ENCODE measurements around the gene INPP5F.

GRCh38 chr10:119772334-119772733 lies 46.5 kb downstream of the INPP5F start:
- TF ChIP-seq TOX (CRISPR knock-in tag; IDR thresholded peaks at IDR 0.05; ENCODE audit: borderline replicate concordance) (no peak), CREB5 (CRISPR knock-in tag; IDR thresholded peaks at IDR 0.05; ENCODE audit: low read depth) (no peak), ZNF565 (CRISPR knock-in tag; conservative IDR thresholded peaks at IDR 0.05; ENCODE audit: low read depth) (no peak), ISL1 (CRISPR knock-in tag; IDR thresholded peaks at IDR 0.05) (no peak), ZNF70 (CRISPR knock-in tag; IDR thresholded peaks at IDR 0.05) (no peak), TCF4 (CRISPR knock-in tag; IDR thresholded peaks at IDR 0.05; ENCODE audit: borderline replicate concordance) (no peak), ZFP3 (CRISPR knock-in tag; IDR thresholded peaks at IDR 0.05) (no peak), ESRRG (CRISPR knock-in tag; IDR thresholded peaks at IDR 0.05) (no peak), RARB (CRISPR knock-in tag; IDR thresholded peaks at IDR 0.05) (no peak), GLIS3 (CRISPR knock-in tag; IDR thresholded peaks at IDR 0.05) (no peak)
- TF ChIP-seq, protein P1, sequence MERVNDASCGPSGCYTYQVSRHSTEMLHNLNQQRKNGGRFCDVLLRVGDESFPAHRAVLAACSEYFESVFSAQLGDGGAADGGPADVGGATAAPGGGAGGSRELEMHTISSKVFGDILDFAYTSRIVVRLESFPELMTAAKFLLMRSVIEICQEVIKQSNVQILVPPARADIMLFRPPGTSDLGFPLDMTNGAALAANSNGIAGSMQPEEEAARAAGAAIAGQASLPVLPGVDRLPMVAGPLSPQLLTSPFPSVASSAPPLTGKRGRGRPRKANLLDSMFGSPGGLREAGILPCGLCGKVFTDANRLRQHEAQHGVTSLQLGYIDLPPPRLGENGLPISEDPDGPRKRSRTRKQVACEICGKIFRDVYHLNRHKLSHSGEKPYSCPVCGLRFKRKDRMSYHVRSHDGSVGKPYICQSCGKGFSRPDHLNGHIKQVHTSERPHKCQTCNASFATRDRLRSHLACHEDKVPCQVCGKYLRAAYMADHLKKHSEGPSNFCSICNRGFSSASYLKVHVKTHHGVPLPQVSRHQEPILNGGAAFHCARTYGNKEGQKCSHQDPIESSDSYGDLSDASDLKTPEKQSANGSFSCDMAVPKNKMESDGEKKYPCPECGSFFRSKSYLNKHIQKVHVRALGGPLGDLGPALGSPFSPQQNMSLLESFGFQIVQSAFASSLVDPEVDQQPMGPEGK (CRISPR knock-in tag; IDR thresholded peaks at IDR 0.05; ENCODE audit: borderline replicate concordance): no peak

Data from SK-N-SH treated with all-trans-retinoic acid at 6 μM for 48 hours (cell line).